Stimulated activated naive CD8-positive, alpha-beta T cell treated with anti-CD3 and anti-CD28 coated beads, Interleukin-15, Interleukin-2, amounts not matched to agents 100 ng/mL and 50 ng/mL, for 24 hours (primary cell): ENCODE results near the gene STARD13.

Source experiments
- H3K27ac Mint-ChIP-seq: one replicate; pipeline ENCODE4 v1.8.0; 2021; ENCODE audit warnings: mild to moderate bottlenecking, mixed read lengths
- H3K27me3 Mint-ChIP-seq: one replicate; pipeline ENCODE4 v1.8.0; 2021; ENCODE audit warnings: mixed read lengths
- H3K36me3 Mint-ChIP-seq: one replicate; pipeline ENCODE4 v1.8.0; 2021; ENCODE audit warnings: low read depth, mixed read lengths
- H3K4me1 Mint-ChIP-seq: one replicate; pipeline ENCODE4 v1.8.0; 2021; ENCODE audit warnings: low read depth, mixed read lengths
- H3K4me3 Mint-ChIP-seq: one replicate; pipeline ENCODE4 v1.8.0; 2021; ENCODE audit warnings: mild to moderate bottlenecking, mixed read lengths
- H3K9me3 Mint-ChIP-seq: one replicate; pipeline ENCODE4 v1.8.0; 2021; ENCODE audit warnings: mixed read lengths

Gene STARD13

DNA sequence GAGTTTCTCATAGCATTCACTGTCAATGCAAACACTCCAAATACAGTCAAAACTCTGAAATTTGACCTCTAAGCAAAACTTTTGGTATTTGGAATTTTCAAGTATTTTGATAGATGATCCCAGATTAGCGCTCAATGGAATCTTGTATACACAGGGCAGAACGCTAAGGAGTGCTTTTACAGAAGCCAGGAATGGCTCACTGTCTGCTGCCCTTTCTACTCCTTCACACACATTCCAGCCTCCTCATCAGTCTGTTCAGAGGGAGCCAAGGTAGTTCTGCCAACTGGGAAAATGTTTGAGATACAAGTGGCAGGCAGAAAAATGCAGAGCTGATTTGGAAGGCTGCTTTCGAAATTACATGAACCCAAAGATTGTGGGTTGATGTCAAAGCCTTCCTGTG is 4.4 kb upstream of the STARD13 start:
- Mint-ChIP-seq H3K36me3 (no peaks in the 10 kb centered on the region), H3K9me3 (no peaks in the 10 kb centered on the region), H3K4me1 (peaks cover 16% of the 10 kb centered on the region), H3K4me3 (no peak overlapping the region), H3K27me3 (peaks cover 39% of the 10 kb centered on the region), H3K27ac (no peak overlapping the region)

DNA sequence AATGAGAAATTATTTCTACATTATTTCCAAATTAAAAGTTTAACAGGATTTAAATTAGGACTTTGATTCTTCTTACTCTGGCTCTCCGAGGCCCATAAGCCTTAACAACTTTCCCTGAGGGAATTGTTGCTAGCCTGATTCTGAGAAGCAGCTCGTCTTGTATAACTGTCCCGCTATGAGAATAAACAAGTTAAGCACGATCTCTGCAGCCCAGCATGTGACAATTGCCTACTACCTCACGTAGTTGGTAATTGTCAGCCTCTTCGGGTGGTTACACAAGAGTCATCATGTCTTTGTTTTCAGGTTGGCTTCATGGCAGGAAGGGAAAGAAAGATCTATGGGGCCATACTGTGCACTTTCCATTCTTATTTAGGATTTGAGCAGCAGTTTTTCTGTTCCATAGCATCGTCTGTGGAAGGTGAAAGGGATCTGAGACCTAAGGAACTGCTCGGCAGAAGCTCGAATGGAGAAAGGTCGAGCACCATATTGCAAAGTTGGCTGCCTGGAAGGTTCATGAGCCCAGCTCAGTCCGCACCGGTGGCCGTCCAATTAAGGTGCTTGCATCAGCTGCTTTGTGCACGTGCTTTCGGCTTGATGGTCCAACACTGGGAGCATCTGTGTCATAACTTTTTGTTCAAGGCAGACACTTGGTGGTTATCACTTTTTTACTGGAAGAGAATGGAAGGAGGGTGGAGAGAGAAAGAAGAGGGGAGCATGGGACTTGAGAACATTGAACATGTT is 1.8 kb upstream of the STARD13 start:
- Mint-ChIP-seq H3K4me3 (no peak overlapping the region), H3K36me3 (no peaks in the 10 kb centered on the region), H3K4me1 (peaks cover 19% of the 10 kb centered on the region), H3K27me3 (peaks cover 46% of the 10 kb centered on the region), H3K27ac (no peak overlapping the region), H3K9me3 (no peaks in the 10 kb centered on the region)

DNA sequence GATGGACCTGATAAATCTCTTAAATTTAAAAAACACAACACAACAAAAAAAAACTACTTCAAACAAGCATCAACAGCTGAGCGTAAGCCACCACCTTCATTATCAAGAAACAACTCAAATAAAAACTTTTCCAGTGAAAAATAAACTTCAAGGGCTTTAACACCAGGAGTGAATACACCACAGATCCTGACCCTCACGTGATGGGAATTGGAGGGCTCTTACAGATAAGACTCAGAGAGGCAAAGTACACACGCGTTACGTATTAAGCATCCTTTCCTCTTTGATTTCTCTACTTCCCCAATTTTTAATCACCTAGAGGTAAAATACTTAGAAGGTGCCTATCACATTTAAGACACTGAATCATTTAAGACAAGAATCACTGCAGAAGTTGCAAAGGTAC is 573 bp upstream of the STARD13 start:
- peaks cover 56% of the 10 kb centered on the region for H3K27me3 Mint-ChIP-seq
- no peaks in the 10 kb centered on the region for H3K9me3 Mint-ChIP-seq
- peak overlapping the region; percentile 79 for H3K4me3 Mint-ChIP-seq
- no peak overlapping the region for H3K27ac Mint-ChIP-seq
- H3K4me1 Mint-ChIP-seq, result peaks cover 19% of the 10 kb centered on the region
- H3K36me3 Mint-ChIP-seq, result no peaks in the 10 kb centered on the region

DNA sequence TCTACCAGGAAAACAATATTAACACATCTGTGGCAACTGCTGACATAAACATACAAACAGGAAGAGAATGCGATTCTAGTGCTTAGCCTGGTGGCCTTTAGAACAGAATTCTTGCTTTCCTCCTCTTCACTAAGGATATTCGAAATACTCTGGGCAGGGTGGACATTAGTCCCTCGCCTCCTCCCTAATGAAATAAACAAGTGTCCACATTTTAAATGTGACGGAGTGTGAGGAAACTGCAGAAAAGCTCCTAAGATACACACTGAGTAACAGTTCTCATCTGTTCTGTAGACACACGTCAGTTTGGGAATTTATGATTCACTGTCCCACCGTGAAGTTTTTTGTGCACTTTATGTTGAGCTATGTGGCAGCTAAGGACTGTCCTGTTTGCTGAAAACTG is 639 bp downstream of the STARD13 start:
- H3K9me3 Mint-ChIP-seq, result no peaks in the 10 kb centered on the region
- H3K36me3 Mint-ChIP-seq, result no peaks in the 10 kb centered on the region
- H3K27me3 Mint-ChIP-seq, result peaks cover 57% of the 10 kb centered on the region
- H3K27ac Mint-ChIP-seq, result no peak overlapping the region
- peak overlapping the region; percentile 79 for H3K4me3 Mint-ChIP-seq
- H3K4me1 Mint-ChIP-seq, result peaks cover 19% of the 10 kb centered on the region

DNA sequence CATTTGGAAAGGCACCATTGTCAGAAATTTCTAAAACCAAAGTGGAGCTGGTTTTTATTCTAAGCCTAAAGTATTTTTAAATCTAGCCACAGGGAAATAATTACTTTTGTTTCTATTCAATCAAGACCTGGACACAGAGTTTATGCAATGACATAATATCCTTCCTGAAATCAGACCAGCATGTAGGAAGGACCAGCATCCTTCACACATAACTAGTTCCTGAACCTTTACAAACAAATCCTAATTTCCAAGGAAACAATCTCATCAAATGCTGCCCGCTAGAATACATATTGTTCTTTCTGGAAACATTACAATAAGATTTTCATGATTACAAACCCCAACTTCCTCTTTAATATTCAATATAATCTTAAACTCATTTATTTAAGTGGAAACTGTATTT is 1.5 kb downstream of the STARD13 start:
- no peak overlapping the region for H3K4me3 Mint-ChIP-seq
- H3K4me1 Mint-ChIP-seq, result peaks cover 19% of the 10 kb centered on the region
- no peak overlapping the region for H3K27ac Mint-ChIP-seq
- H3K27me3 Mint-ChIP-seq, result peaks cover 59% of the 10 kb centered on the region
- H3K36me3 Mint-ChIP-seq, result no peaks in the 10 kb centered on the region
- no peaks in the 10 kb centered on the region for H3K9me3 Mint-ChIP-seq

DNA sequence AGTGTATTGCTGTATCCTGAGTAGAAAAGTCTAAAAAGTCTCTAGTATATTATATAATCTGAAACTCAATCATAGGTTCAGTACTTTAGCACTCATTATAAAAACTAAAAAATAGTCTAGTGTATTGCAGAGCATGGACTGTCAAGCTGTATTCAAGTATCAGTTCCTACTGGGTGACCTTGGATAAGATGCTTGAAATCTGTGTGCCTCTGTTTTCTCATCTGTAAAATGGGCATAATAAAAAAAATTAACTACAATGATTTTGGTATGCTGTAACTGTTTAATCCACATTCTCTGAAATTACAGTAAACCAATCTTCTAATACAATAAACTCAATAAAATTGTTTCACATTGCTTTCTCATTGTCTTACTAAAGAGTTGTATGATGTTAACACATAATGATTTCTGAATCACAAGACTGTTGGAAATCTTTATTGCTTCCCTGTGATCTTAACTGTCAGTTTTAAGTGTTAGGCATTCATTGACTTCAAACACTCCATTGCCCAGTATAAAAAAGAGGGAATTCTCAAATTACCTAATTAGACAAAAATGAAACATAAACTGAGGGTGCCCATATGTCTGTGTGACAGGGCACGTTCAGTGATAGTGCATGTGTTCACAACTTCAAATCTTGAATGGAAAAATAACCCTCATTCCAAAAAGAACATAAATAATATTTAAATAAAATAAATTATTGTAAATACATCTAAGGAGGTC is 2.2 kb downstream of the STARD13 start:
- peaks cover 63% of the 10 kb centered on the region for H3K27me3 Mint-ChIP-seq
- peaks cover 19% of the 10 kb centered on the region for H3K4me1 Mint-ChIP-seq
- no peak overlapping the region for H3K4me3 Mint-ChIP-seq
- no peaks in the 10 kb centered on the region for H3K9me3 Mint-ChIP-seq
- no peak overlapping the region for H3K27ac Mint-ChIP-seq
- no peaks in the 10 kb centered on the region for H3K36me3 Mint-ChIP-seq

DNA sequence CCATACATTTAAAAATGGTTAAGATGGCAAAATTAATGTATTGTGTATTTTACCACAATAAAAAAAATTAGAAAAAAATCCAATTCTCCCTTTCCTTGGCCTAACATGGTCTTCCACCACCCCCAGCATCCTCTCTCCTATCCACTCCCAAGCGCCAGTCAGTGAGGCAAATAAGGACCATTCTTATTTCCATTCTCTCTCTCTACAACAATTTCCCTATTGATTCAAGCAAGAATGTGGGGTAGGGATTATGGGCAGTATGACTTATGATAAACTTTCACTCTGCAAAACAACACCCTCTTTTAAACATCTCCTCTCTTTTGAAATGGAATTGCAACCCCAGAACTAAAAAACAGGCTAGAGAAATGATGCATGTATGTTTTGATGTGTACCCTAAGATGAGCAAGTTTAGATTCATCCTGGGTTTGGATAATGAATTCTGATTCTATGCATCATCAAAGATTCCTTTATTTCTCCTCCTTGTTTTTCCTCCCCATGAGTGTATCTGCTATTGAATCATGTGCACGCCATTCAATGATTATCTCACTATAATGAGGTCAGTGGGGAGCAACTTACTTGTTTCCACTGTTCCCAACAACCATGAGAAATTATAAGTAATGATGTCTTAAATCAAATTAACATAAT is 3.5 kb downstream of the STARD13 start:
- Mint-ChIP-seq H3K9me3 (no peaks in the 10 kb centered on the region), H3K4me1 (peaks cover 19% of the 10 kb centered on the region), H3K27me3 (peaks cover 54% of the 10 kb centered on the region), H3K4me3 (no peak overlapping the region), H3K27ac (no peak overlapping the region), H3K36me3 (no peaks in the 10 kb centered on the region)

DNA sequence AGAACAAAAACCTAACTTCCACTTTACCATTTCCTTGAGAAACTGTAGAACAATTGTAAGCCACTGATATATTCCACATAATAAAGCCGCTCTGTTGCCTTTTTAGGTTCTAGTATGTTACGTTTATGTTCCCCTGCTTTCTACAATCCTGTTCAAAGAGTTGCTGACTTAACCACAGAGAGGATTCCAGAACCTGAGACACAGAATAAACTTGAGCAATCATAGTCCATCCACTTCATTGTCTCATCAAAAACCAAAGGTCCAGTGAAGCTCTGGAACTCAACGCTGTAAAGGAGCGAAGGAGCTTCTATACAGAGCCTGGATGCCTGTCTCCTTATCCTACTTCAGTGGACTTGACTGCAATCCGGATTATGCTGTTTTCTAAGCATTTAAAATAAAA is 4.6 kb downstream of the STARD13 start:
- no peak overlapping the region for H3K27ac Mint-ChIP-seq
- H3K27me3 Mint-ChIP-seq, result peaks cover 46% of the 10 kb centered on the region
- no peak overlapping the region for H3K4me3 Mint-ChIP-seq
- H3K9me3 Mint-ChIP-seq, result no peaks in the 10 kb centered on the region
- H3K4me1 Mint-ChIP-seq, result peaks cover 12% of the 10 kb centered on the region
- H3K36me3 Mint-ChIP-seq, result no peaks in the 10 kb centered on the region

DNA sequence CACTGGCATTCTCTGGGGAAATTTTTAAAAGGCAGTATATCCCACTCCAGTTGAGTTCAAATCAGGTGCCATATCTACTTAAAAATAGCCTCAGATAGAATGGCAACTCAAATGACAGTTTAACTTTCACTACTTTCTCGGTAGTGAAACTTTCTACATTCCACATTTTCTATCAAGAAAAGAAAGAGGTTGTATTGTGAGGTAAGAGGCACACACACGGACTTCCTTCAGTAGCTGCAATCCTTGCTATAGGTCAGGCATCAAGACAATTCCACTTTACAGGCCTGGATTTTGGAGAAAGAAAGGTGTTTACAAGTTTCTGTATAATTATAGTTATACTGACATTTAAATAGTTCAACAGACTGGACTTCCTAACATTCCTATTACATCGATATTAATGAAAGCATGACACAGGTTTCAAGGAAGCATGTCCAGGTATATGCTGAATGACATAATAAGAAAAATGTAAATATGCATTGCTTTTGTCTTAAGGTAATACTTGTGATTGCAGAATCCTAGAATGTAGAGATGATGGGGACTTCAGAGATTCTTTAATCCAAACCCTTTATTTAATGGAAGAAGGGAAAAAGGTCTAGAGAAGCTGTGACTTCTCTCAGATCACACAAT is 5.2 kb downstream of the STARD13 start:
- H3K27me3 Mint-ChIP-seq, result peaks cover 41% of the 10 kb centered on the region
- H3K4me3 Mint-ChIP-seq, result no peak overlapping the region
- no peak overlapping the region for H3K27ac Mint-ChIP-seq
- no peaks in the 10 kb centered on the region for H3K36me3 Mint-ChIP-seq
- peaks cover 7% of the 10 kb centered on the region for H3K4me1 Mint-ChIP-seq
- no peaks in the 10 kb centered on the region for H3K9me3 Mint-ChIP-seq

DNA sequence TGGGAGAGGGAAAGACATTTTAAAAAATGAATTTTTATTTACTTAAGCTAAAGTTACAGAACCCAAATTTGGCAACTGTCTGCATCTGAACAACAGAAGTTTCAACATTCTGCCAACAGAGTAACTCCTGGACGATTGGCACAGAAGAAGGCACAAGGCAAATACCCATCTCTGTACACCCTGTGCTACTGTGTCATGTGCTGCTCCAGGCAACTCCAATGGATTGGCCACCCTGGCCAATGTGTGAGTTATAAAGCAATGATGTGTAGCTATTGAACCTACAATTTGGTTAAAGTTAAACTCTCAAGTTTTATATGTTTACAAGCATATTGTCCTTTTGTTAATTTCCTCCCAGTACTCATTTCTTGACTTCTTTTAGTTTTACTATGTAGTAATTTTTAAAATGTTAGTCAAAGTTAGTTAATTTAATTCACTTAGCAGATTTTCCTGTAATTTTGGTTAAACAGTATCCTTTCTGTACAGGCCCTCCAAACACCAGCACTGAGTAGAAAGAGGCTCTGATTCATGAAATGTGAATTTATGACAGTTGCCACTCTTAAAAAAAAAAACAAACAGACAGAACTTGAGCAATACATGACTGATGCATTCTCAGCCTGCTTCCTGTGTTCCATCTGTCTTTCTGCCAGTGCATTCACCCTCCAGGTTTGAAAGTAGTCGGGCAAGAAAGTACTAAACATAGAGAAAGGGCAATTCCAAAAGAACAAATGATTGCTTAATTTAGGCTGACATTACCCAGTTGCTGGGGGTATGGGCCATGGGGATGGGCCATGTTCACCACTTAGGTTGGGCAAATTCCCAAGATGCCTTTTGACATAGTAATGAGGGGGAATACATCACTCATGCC is 5.9 kb downstream of the STARD13 start:
- Mint-ChIP-seq H3K4me1 (no peaks in the 10 kb centered on the region), H3K36me3 (no peaks in the 10 kb centered on the region), H3K4me3 (no peak overlapping the region), H3K27ac (no peak overlapping the region), H3K27me3 (peaks cover 34% of the 10 kb centered on the region), H3K9me3 (no peaks in the 10 kb centered on the region)

DNA sequence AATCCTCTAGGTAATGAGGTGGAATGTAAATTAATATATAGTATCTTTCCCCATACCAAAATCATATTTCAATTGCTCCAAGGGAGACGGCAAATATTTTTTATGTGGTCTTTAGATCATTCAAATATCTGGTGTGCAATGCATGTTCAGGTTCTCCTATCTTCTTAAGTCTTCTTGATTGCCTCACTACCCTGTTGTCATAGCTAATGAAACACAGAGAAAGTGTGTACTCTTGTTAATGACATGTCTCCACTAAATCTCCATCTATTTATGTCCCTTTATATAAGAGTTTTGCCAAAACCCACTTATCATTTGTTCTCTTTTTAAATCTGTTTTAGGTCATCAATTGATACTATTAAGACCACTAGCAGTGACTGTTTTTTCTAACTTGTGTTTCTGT is 6.6 kb downstream of the STARD13 start:
- H3K36me3 Mint-ChIP-seq, result no peaks in the 10 kb centered on the region
- no peaks in the 10 kb centered on the region for H3K4me1 Mint-ChIP-seq
- H3K4me3 Mint-ChIP-seq, result no peak overlapping the region
- no peak overlapping the region for H3K27ac Mint-ChIP-seq
- H3K27me3 Mint-ChIP-seq, result peaks cover 26% of the 10 kb centered on the region
- H3K9me3 Mint-ChIP-seq, result no peaks in the 10 kb centered on the region

DNA sequence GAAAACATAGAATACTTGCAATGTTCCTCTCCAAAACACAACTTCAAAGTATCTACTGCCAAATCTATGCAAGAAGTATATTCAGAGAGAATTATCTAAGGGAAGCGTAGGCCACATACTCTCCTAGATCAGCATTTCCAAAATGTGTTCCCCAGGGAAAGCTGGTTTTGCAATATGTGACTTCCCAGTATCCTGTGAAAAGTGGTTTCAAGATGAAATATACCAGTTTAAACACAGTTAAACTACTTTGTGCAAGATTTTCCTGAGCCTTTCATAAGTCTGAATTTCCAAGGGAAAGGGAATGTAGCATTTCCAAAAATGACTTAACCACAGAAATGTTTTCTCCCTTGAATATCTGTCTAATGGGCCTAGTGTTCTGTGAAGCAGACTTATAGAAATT is 7.6 kb downstream of the STARD13 start:
- H3K27me3 Mint-ChIP-seq, result peaks cover 24% of the 10 kb centered on the region
- H3K4me1 Mint-ChIP-seq, result no peaks in the 10 kb centered on the region
- no peaks in the 10 kb centered on the region for H3K36me3 Mint-ChIP-seq
- no peak overlapping the region for H3K27ac Mint-ChIP-seq
- no peaks in the 10 kb centered on the region for H3K9me3 Mint-ChIP-seq
- H3K4me3 Mint-ChIP-seq, result no peak overlapping the region

DNA sequence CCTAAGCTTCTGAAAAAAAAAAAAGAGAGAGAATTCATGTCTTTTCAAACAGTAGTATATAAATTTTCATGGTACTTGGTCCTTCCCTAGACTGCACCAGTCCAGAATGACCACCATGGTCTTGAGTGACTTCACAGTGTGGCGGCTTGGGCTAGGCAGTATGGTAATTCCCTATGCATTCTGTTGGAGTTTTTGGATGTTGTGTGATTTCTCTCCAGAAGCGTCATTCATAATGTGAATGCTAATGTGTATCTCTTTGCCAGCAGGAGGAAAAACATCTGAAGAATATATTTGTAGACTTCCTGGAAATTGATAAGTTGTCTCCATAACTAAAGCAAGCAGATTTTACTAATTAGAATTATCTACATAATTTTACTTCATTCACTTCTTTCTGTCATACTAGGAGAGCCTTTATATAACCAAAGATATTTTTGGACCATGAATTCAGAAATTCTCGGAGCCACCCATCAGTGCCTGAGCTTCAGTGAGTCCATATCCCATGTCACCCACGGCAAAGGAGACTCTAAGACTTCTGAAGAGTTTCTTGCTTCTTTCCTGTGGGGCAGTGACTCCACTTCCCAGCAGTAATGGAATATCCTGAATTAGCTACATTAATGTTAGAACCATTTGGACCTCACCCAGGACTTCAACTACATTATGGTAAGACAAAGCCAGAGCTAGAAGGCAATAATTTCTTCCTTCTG is 8.4 kb downstream of the STARD13 start:
- Mint-ChIP-seq H3K9me3 (no peaks in the 10 kb centered on the region), H3K27me3 (peaks cover 23% of the 10 kb centered on the region), H3K27ac (no peak overlapping the region), H3K4me1 (no peaks in the 10 kb centered on the region), H3K36me3 (no peaks in the 10 kb centered on the region), H3K4me3 (no peak overlapping the region)

DNA sequence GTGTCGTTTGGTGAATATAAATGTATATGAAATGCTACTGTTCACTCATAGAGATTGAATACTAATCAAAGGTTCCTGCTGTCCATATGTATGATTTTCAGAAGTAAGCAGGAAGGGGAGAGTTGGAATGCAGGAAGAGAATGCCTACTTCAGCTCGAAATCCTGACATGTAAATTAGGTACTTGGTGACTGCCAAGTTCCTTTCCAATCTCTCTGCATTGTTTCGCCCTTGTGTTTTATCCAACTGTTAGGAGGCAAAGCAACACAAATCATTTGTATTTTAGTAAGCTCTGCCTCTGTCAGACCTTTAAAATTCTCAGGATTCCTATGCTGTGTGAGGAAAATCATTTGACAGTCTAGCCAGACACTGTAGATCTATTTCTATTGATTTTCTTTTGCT is 9.0 kb downstream of the STARD13 start:
- H3K4me1 Mint-ChIP-seq, result no peaks in the 10 kb centered on the region
- no peak overlapping the region for H3K4me3 Mint-ChIP-seq
- H3K27ac Mint-ChIP-seq, result no peak overlapping the region
- peaks cover 17% of the 10 kb centered on the region for H3K27me3 Mint-ChIP-seq
- no peaks in the 10 kb centered on the region for H3K9me3 Mint-ChIP-seq
- H3K36me3 Mint-ChIP-seq, result no peaks in the 10 kb centered on the region
